ENCODE data around the gene CCT3.
A peak's percentile ranks its signal among the peaks of the same experiment; 100 is the strongest.
"Not testable (repeated sequence)": the region's sequence is repeated elsewhere in the genome, so short reads cannot be mapped to it uniquely, and the experiment has no call there.

The CCT3 gene

DNA sequence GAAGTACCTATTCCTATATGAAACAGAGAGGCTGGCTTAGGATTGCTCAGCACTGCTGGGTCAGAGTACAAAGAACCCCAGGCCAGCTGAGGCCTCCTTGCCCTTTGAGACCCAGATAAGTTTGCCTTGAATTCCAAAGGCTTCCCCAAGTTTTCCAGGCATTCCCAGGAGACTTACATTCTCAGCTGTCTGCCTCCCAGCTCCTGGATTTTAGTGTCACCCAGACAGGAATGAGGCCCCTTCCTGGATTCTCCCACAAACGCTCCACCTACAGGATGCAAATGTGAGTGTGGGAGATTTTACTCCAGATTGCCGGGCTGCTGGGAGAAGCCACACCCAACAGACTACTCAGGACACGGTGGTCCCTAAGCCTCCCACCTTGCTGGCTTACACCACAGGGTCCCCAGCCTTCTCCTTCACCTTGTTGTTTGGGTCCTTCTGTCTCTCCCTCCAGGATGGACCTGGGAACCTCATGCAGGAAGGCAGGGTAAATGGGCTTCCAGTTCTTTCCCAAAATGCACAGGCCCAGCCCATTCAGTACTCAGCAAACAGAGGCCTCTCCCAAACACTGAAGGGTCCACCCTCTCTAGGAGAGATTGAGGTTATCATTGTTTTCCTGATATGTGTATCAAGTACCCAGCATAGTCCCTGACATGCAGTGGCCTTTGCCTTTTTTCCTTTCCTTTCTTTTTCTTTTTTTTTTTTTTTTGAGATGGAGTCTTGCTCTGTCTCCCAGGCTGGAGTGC, 41.5 kb upstream of the CCT3 start:
- H3K27ac ChIP-seq (ENCODE audit: low read depth, low read length) = no peak overlapping the region
- H3K36me3 ChIP-seq (ENCODE audit: control insufficient read depth in 5 of 5, insufficient read depth in 5 of 5, low read length in 5 of 5) = no peaks in the 10 kb centered on the region
- no peaks in the 10 kb centered on the region for H3K9me3 ChIP-seq (ENCODE audit: control insufficient read depth in 5 of 5, low read length in 5 of 5)
- no peaks in the 10 kb centered on the region for H3K27me3 ChIP-seq (ENCODE audit: control insufficient read depth in 5 of 5, insufficient read depth in 4 of 5, low read length in 5 of 5)
- no peak overlapping the region for H3K4me3 ChIP-seq (ENCODE audit: low read depth in 1 of 5, low read length in 5 of 5)
- H3K4me1 ChIP-seq (ENCODE audit: control insufficient read depth in 5 of 5, insufficient read depth in 5 of 5, low read length in 5 of 5) = peaks cover 0 to 5% (median 0%) of the 10 kb centered on the region in 5 donors
- H3K9ac ChIP-seq (ENCODE audit: low read length in 5 of 5) = no peak overlapping the region

DNA sequence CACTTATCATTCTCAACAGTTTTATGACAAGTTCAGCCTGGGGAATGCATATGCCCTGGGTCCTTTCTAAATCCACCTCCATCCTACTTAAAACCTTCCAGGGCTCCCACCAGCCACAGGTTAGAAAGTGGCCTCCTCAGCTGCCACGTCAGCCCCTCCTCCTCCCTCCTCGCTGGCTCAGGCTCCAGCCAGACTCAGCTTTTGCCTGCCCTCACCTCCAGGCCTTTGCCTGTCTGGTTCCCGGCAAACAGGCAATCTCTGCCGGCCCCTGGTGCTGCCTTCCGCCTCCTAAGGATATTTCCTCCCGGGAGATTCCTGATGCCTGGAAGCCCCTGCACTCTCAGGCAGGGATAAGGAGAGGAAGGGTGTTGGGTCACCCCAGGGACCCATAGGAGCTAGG, 40.5 kb upstream of the CCT3 start:
- peaks cover 0 to 3% (median 0%) of the 10 kb centered on the region in 5 donors for H3K27me3 ChIP-seq (ENCODE audit: control insufficient read depth in 5 of 5, insufficient read depth in 4 of 5, low read length in 5 of 5)
- H3K36me3 ChIP-seq (ENCODE audit: control insufficient read depth in 5 of 5, insufficient read depth in 5 of 5, low read length in 5 of 5) = no peaks in the 10 kb centered on the region
- H3K9ac ChIP-seq (ENCODE audit: low read length in 5 of 5) = no peak overlapping the region
- no peaks in the 10 kb centered on the region for H3K9me3 ChIP-seq (ENCODE audit: control insufficient read depth in 5 of 5, low read length in 5 of 5)
- no peak overlapping the region for H3K27ac ChIP-seq (ENCODE audit: low read depth, low read length)
- H3K4me3 ChIP-seq (ENCODE audit: low read depth in 1 of 5, low read length in 5 of 5) = no peak overlapping the region
- H3K4me1 ChIP-seq (ENCODE audit: control insufficient read depth in 5 of 5, insufficient read depth in 5 of 5, low read length in 5 of 5) = peaks cover 0 to 5% (median 0%) of the 10 kb centered on the region in 5 donors

DNA sequence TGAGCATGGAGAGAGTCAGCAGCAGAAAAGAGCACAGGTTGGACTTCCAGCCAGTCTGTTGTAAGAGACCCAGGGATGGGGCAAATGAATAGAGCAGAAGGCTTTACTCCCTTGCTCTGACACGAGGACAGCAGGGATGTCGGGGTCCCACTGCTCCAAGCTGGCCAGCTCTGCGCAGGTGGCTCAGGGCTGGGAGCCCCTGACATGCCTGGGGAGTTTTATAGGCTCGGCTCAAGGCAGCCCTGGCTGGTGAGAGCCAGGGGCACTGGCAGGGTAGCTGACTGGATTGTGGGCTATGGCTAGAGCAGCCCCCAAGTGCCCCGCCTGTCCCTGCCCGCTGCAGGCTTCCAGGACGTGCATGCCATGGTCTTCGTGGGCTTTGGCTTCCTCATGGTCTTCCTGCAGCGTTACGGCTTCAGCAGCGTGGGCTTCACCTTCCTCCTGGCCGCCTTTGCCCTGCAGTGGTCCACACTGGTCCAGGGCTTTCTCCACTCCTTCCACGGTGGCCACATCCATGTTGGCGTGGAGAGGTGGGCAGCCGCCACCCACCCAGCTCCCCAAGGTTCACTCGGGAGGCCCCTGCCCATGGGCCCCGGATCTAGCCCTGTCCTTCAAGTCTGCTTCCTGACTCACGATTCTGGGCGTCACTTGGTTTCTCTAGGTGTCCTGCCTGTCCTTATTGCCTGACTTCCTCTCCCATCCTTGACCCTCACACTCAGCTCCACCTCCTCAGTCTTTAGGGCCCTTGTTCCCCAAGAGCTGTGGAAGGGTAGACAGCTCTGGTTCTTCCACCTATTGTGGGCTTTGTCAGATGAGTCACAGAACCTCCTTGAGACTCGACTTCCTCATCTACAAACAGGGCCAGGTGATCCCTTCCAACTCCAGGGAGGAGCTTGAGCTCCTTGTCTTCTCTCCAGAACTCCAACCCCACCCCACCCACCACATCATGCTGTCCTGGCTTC, 39.1 kb upstream of the CCT3 start:
- Histone ChIP-seq H3K4me3 (ENCODE audit: low read depth in 1 of 5, low read length in 5 of 5) (no peak overlapping the region), H3K9ac (ENCODE audit: low read length in 5 of 5) (no peak overlapping the region), H3K27me3 (ENCODE audit: control insufficient read depth in 5 of 5, insufficient read depth in 4 of 5, low read length in 5 of 5) (peaks cover 0 to 4% (median 0%) of the 10 kb centered on the region in 5 donors), H3K9me3 (ENCODE audit: control insufficient read depth in 5 of 5, low read length in 5 of 5) (no peaks in the 10 kb centered on the region), H3K36me3 (ENCODE audit: control insufficient read depth in 5 of 5, insufficient read depth in 5 of 5, low read length in 5 of 5) (no peaks in the 10 kb centered on the region), H3K27ac (ENCODE audit: low read depth, low read length) (no peak overlapping the region), H3K4me1 (ENCODE audit: control insufficient read depth in 5 of 5, insufficient read depth in 5 of 5, low read length in 5 of 5) (peaks cover 0 to 5% (median 0%) of the 10 kb centered on the region in 5 donors)

DNA sequence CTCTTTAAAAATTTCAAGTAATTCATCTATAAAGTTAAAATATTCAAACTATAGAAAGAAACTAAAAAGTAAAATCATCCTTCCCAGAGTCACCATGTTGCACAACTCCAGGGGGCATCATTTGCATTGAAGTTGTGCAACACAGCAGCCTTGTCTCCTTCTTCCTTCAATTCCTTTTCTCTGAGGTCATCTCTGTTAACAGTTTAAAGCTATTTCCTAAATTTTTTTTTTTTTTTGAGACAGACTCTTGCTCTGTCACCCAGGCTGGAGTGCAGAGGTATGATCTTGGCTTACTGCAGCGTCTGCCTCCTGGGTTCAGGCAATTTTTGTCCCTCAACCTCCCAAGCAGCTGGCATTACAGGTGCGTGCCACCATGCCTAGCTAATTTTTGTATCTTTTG, 38.1 kb upstream of the CCT3 start:
- Histone ChIP-seq H3K9me3 (ENCODE audit: control insufficient read depth in 5 of 5, low read length in 5 of 5) (no peaks in the 10 kb centered on the region), H3K36me3 (ENCODE audit: control insufficient read depth in 5 of 5, insufficient read depth in 5 of 5, low read length in 5 of 5) (no peaks in the 10 kb centered on the region), H3K9ac (ENCODE audit: low read length in 5 of 5) (no peak overlapping the region), H3K4me3 (ENCODE audit: low read depth in 1 of 5, low read length in 5 of 5) (no peak overlapping the region), H3K4me1 (ENCODE audit: control insufficient read depth in 5 of 5, insufficient read depth in 5 of 5, low read length in 5 of 5) (peaks cover 0 to 16% (median 10%) of the 10 kb centered on the region in 5 donors), H3K27ac (ENCODE audit: low read depth, low read length) (no peak overlapping the region), H3K27me3 (ENCODE audit: control insufficient read depth in 5 of 5, insufficient read depth in 4 of 5, low read length in 5 of 5) (peaks cover 0 to 4% (median 0%) of the 10 kb centered on the region in 5 donors)

DNA sequence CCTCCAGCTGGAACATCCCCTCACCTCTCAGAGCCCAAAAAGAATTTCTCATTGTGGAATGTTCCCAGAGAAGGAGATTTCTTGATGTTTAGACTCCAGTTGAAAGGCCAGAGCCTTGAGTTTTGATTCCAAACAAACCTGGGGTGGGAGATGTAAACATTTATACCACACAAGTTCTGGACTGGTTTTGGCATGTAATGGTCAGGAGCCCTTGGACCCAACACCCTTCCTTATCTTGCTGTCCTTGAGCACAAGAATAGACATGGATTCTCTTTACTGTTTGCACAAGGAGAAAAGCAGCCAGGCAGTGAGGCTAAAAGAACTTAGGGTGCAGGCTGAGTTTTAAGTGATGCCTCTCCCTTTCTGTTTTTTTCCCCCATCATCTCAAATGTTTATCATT, 35.5 kb upstream of the CCT3 start:
- Histone ChIP-seq H3K9ac (ENCODE audit: low read length in 5 of 5) (no peak overlapping the region), H3K27me3 (ENCODE audit: control insufficient read depth in 5 of 5, insufficient read depth in 4 of 5, low read length in 5 of 5) (peaks cover 0 to 15% (median 6%) of the 10 kb centered on the region in 5 donors), H3K9me3 (ENCODE audit: control insufficient read depth in 5 of 5, low read length in 5 of 5) (no peaks in the 10 kb centered on the region), H3K4me1 (ENCODE audit: control insufficient read depth in 5 of 5, insufficient read depth in 5 of 5, low read length in 5 of 5) (peaks cover 0 to 25% (median 21%) of the 10 kb centered on the region in 5 donors), H3K36me3 (ENCODE audit: control insufficient read depth in 5 of 5, insufficient read depth in 5 of 5, low read length in 5 of 5) (no peaks in the 10 kb centered on the region), H3K4me3 (ENCODE audit: low read depth in 1 of 5, low read length in 5 of 5) (no peak overlapping the region), H3K27ac (ENCODE audit: low read depth, low read length) (no peak overlapping the region)

DNA sequence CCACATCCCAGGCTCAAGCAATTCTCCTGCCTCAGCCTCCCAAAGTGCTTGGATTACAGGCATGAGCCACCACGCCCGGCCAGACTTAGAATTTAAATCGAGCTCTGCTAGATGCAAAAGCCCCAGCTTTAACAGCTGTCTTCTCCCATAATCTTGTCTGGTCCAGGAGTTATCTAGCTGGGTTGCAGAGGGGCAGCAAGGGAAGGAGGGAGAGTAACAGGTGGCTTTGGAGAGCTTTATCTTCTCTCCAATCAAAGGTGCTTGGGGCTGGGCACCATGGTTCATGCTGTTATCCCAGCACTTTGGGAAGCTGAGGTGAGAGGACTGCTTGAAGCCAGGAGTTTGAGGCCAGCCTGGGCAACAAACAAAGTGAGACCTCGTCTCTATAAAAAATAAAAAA, 34.8 kb upstream of the CCT3 start:
- no peaks in the 10 kb centered on the region for H3K9me3 ChIP-seq (ENCODE audit: control insufficient read depth in 5 of 5, low read length in 5 of 5)
- H3K27me3 ChIP-seq (ENCODE audit: control insufficient read depth in 5 of 5, insufficient read depth in 4 of 5, low read length in 5 of 5) = peaks cover 0 to 15% (median 8%) of the 10 kb centered on the region in 5 donors
- H3K4me1 ChIP-seq (ENCODE audit: control insufficient read depth in 5 of 5, insufficient read depth in 5 of 5, low read length in 5 of 5) = peaks cover 0 to 25% (median 21%) of the 10 kb centered on the region in 5 donors
- H3K4me3 ChIP-seq (ENCODE audit: low read depth in 1 of 5, low read length in 5 of 5) = no peak overlapping the region
- no peak overlapping the region for H3K9ac ChIP-seq (ENCODE audit: low read length in 5 of 5)
- no peak overlapping the region for H3K27ac ChIP-seq (ENCODE audit: low read depth, low read length)
- H3K36me3 ChIP-seq (ENCODE audit: control insufficient read depth in 5 of 5, insufficient read depth in 5 of 5, low read length in 5 of 5) = no peaks in the 10 kb centered on the region

DNA sequence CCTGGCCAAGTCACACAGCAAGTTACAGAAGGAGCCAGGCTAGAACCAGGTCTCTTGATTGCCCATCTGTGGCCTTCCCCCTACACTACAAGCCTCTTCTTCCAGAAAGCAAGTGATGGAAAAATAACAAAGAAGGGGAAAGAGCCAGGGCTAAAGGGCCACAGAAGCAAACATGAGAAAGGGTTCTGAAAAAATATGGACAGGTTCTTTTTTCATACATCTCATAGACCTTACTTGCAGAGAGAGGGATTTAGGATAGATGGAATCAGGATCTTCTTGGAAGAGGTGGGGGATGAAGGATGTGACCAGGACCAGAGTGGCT, 34.1 kb upstream of the CCT3 start:
- Histone ChIP-seq H3K9ac (ENCODE audit: low read length in 5 of 5) (no peak overlapping the region), H3K4me1 (ENCODE audit: control insufficient read depth in 5 of 5, insufficient read depth in 5 of 5, low read length in 5 of 5) (peaks cover 0 to 25% (median 21%) of the 10 kb centered on the region in 5 donors), H3K9me3 (ENCODE audit: control insufficient read depth in 5 of 5, low read length in 5 of 5) (no peaks in the 10 kb centered on the region), H3K27me3 (ENCODE audit: control insufficient read depth in 5 of 5, insufficient read depth in 4 of 5, low read length in 5 of 5) (peaks cover 0 to 15% (median 12%) of the 10 kb centered on the region in 5 donors), H3K27ac (ENCODE audit: low read depth, low read length) (no peak overlapping the region), H3K4me3 (ENCODE audit: low read depth in 1 of 5, low read length in 5 of 5) (no peak overlapping the region), H3K36me3 (ENCODE audit: control insufficient read depth in 5 of 5, insufficient read depth in 5 of 5, low read length in 5 of 5) (no peaks in the 10 kb centered on the region)

DNA sequence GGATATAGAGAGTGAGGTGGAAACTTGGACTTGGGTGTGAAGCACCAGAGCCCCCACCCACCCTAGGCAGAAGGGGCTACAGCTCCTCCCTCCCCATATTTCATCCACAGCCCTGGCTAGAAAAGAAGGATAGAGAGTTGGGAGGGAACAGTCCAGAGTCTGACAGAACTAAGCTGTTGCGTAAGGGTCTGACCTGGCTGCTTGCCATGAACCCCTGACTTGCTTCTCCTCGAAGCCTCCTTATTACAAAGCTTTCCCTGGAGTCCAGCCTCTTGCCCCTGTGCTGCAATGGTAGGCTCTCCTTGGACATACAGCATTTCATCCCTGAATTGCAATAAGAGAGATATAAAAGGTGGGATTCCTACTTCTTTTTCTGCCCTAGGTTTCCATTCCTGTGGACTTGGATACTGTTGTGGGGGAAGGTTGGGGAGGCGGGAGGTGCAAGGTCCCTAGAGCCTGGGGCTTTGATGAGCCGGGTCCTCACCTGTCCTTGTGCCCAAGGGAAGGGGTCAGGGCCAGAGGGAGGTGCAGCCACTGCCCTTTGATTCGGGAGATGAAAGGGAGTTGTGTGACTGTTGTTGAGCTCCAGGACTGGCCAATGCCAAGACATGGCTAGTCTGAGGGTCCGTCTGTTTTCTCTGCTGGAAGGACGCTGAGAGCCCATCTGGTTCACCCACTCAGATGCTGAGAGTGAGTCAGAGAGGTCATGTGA, 33.6 kb upstream of the CCT3 start:
- peaks cover 0 to 25% (median 21%) of the 10 kb centered on the region in 5 donors for H3K4me1 ChIP-seq (ENCODE audit: control insufficient read depth in 5 of 5, insufficient read depth in 5 of 5, low read length in 5 of 5)
- no peak overlapping the region for H3K4me3 ChIP-seq (ENCODE audit: low read depth in 1 of 5, low read length in 5 of 5)
- H3K27ac ChIP-seq (ENCODE audit: low read depth, low read length) = no peak overlapping the region
- no peak overlapping the region for H3K9ac ChIP-seq (ENCODE audit: low read length in 5 of 5)
- H3K36me3 ChIP-seq (ENCODE audit: control insufficient read depth in 5 of 5, insufficient read depth in 5 of 5, low read length in 5 of 5) = no peaks in the 10 kb centered on the region
- no peaks in the 10 kb centered on the region for H3K9me3 ChIP-seq (ENCODE audit: control insufficient read depth in 5 of 5, low read length in 5 of 5)
- peaks cover 0 to 16% (median 12%) of the 10 kb centered on the region in 5 donors for H3K27me3 ChIP-seq (ENCODE audit: control insufficient read depth in 5 of 5, insufficient read depth in 4 of 5, low read length in 5 of 5)

DNA sequence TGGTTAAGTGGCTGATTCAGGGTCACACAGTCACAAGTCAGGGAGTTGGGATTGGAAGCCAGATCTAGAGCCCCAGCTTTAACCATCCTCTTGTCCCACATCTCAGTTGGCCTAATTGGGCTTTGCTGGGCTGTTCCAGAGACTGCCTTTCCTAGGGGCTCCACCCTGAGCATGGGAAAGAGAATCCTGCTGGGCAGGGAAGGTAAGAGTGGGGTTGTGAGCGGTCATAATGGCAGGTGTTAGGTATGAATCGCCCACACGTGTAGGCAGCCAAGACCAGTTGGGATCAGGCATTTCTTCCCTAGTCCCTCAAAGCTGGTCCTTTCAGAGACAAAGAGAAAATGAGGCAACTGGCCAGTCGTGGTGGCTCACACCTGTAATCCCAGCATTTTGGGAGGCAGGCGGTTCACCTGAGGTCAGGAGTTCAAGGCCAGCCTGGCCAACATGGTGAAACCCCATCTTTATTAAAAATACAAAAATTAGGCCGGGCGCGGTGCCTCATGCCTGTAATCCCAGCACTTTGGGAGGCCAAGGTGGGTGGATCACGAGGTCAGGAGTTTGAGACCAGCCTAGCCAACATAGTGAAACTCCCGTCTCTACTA, 31.7 kb upstream of the CCT3 start:
- Histone ChIP-seq H3K4me1 (ENCODE audit: control insufficient read depth in 5 of 5, insufficient read depth in 5 of 5, low read length in 5 of 5) (peaks cover 0 to 21% (median 18%) of the 10 kb centered on the region in 5 donors), H3K4me3 (ENCODE audit: low read depth in 1 of 5, low read length in 5 of 5) (peak overlapping the region in 1 of 5 donors; percentile 64), H3K27me3 (ENCODE audit: control insufficient read depth in 5 of 5, insufficient read depth in 4 of 5, low read length in 5 of 5) (peaks cover 0 to 18% (median 16%) of the 10 kb centered on the region in 5 donors)
- not testable (repeated sequence) for H3K9me3 ChIP-seq (ENCODE audit: control insufficient read depth in 5 of 5, low read length in 5 of 5); H3K9ac ChIP-seq (ENCODE audit: low read length in 5 of 5); H3K27ac ChIP-seq (ENCODE audit: low read depth, low read length); H3K36me3 ChIP-seq (ENCODE audit: control insufficient read depth in 5 of 5, insufficient read depth in 5 of 5, low read length in 5 of 5)

All from subcutaneous abdominal adipose tissue (tissue), 5 donors.